ENCODE data around the gene SLCO1B1. TPM values are rescaled to one million over a fixed set of nuclear protein-coding genes. Genes with fewer than 3 reads are reported as not detected.

Gene SLCO1B1
- total RNA-seq, 2 experiments from 2014 or later: not detected

DNA sequence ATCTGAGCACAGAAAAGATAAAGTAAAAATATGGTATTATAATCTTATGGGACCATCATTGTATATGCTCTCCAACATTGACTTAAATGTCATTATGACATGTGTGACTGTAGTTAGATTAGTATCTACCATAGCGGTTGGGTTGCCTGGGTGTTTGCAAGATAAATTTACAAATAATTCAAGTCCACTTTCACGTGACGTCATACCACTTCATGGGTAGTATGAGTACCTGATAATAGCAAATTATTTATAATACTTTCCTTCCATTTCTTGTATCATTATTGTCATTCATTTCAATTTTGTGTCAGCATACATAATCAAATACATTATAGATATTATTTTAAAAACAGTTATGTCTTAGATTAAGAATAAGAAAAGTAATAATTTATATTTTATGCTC lies 20.2 kb downstream of the SLCO1B1 start:
- Histone ChIP-seq H3K4me2 (ENCODE audit: low read length) (no peak overlapping the region), H3K79me2 (ENCODE audit: insufficient read depth, low read depth, low read length) (no peaks in the 10 kb centered on the region), H3K9me3 (ENCODE audit: low read length) (no peaks in the 10 kb centered on the region), H2AFZ (ENCODE audit: low read length) (no peak overlapping the region), H3K4me3 (ENCODE audit: low read depth, low read length, poor library complexity, severe bottlenecking) (no peak overlapping the region), H3K27ac (ENCODE audit: low read depth, low read length, poor library complexity, severe bottlenecking) (no peak overlapping the region), H3K9me2 (ENCODE audit: insufficient read depth, low read length) (no peaks in the 10 kb centered on the region), H3K36me3 (ENCODE audit: insufficient read depth, low read length) (no peaks in the 10 kb centered on the region), H3K4me1 (ENCODE audit: insufficient read depth, low read length, poor library complexity, severe bottlenecking) (no peaks in the 10 kb centered on the region), H4K20me1 (ENCODE audit: insufficient read depth, low read length) (no peaks in the 10 kb centered on the region)
- intact Hi-C loops (cut with micrococcal nuclease; ENCODE audit: unreplicated experiment): no loop called here
- POLR2A ChIA-PET: no interaction called here
- CTCF ChIA-PET (ENCODE audit: unreplicated experiment): no interaction called here
- DNase-seq (ENCODE audit: low spot score): no peak
- TF ChIP-seq, protein P1, sequence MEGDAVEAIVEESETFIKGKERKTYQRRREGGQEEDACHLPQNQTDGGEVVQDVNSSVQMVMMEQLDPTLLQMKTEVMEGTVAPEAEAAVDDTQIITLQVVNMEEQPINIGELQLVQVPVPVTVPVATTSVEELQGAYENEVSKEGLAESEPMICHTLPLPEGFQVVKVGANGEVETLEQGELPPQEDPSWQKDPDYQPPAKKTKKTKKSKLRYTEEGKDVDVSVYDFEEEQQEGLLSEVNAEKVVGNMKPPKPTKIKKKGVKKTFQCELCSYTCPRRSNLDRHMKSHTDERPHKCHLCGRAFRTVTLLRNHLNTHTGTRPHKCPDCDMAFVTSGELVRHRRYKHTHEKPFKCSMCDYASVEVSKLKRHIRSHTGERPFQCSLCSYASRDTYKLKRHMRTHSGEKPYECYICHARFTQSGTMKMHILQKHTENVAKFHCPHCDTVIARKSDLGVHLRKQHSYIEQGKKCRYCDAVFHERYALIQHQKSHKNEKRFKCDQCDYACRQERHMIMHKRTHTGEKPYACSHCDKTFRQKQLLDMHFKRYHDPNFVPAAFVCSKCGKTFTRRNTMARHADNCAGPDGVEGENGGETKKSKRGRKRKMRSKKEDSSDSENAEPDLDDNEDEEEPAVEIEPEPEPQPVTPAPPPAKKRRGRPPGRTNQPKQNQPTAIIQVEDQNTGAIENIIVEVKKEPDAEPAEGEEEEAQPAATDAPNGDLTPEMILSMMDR (conservative IDR thresholded peaks at IDR 0.05; ENCODE audit: low read length): no peak
- no peak for TF ChIP-seq EZH2phosphoT487 (IDR thresholded peaks at IDR 0.05; ENCODE audit: borderline replicate concordance, low read depth, low read length)
- BruUV-seq (replicated peaks): no TSS peak

DNA sequence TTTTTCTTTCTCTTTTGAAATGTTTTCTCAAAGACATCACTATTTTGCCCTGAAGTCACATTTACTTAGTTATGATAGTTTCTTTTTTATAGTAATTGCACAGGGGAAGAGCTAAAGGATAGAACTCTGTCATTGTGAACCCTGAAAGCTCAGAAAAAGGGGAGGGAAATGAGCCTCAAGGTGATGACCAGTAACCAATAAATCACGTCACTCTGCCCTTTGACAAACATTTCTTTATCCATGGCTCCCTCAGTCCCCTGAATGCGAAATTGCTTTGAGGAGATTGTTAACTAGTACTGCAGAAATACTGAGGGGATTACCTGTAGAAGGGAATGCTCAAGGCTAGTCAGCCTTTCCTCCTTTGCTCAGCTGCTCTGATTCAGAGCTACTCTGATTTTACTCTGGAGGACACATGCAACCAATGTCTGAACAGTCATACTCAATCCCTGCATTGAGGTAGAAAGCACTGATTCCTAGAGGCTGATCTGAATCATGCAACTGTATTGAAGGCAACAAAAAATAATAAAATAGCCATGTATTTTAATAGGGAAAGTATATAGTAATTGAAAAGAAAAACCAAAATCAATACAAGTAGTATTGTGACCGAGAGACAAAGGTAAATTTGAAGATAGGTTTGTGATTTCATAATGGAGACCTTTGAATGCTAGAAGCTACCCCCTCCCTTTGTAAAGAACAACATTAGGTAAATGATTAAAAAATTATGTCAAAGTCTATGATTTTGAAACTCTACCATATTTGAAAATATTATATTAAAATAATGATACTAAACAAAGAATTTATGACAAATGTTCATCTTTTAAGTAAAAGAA lies 24.7 kb downstream of the SLCO1B1 start:
- POLR2A ChIA-PET: interaction anchor here (0.7 kb wide), 1 partner anchor 1803 kb away, joined by 3 read pairs; no protein-coding TSS in a partner anchor
- BruUV-seq (replicated peaks): no TSS peak
- Histone ChIP-seq H4K20me1 (ENCODE audit: insufficient read depth, low read length) (no peaks in the 10 kb centered on the region), H3K36me3 (ENCODE audit: insufficient read depth, low read length) (no peaks in the 10 kb centered on the region), H3K27ac (ENCODE audit: low read depth, low read length, poor library complexity, severe bottlenecking) (no peak overlapping the region), H2AFZ (ENCODE audit: low read length) (no peak overlapping the region), H3K4me1 (ENCODE audit: insufficient read depth, low read length, poor library complexity, severe bottlenecking) (no peaks in the 10 kb centered on the region), H3K9me3 (ENCODE audit: low read length) (no peaks in the 10 kb centered on the region), H3K79me2 (ENCODE audit: insufficient read depth, low read depth, low read length) (no peaks in the 10 kb centered on the region), H3K4me2 (ENCODE audit: low read length) (no peak overlapping the region), H3K4me3 (ENCODE audit: low read depth, low read length, poor library complexity, severe bottlenecking) (no peak overlapping the region), H3K9me2 (ENCODE audit: insufficient read depth, low read length) (no peaks in the 10 kb centered on the region)
- intact Hi-C loops (cut with micrococcal nuclease; ENCODE audit: unreplicated experiment): no loop called here
- no peak for TF ChIP-seq EZH2phosphoT487 (IDR thresholded peaks at IDR 0.05; ENCODE audit: borderline replicate concordance, low read depth, low read length)
- TF ChIP-seq, protein P1 (conservative IDR thresholded peaks at IDR 0.05; ENCODE audit: low read length): no peak
- CTCF ChIA-PET (ENCODE audit: unreplicated experiment): no interaction called here
- no peak for DNase-seq (ENCODE audit: low spot score)

GRCh38 chr12:21165048-21165447 lies 34.1 kb downstream of the SLCO1B1 start:
- TF ChIP-seq, protein P1 (conservative IDR thresholded peaks at IDR 0.05; ENCODE audit: low read length): no peak
- no peak for TF ChIP-seq EZH2phosphoT487 (IDR thresholded peaks at IDR 0.05; ENCODE audit: borderline replicate concordance, low read depth, low read length)
- no peaks in the 10 kb centered on the region for H3K9me3 ChIP-seq (ENCODE audit: low read length)
- no peaks in the 10 kb centered on the region for H3K79me2 ChIP-seq (ENCODE audit: insufficient read depth, low read depth, low read length)
- ChIA-PET POLR2A (no interaction called here), CTCF (ENCODE audit: unreplicated experiment) (no interaction called here)
- H3K4me1 ChIP-seq (ENCODE audit: insufficient read depth, low read length, poor library complexity, severe bottlenecking): no peaks in the 10 kb centered on the region
- no TSS peak for BruUV-seq (replicated peaks)
- intact Hi-C loops (cut with micrococcal nuclease; ENCODE audit: unreplicated experiment): no loop called here
- H3K27ac ChIP-seq (ENCODE audit: low read depth, low read length, poor library complexity, severe bottlenecking): no peak overlapping the region
- no peaks in the 10 kb centered on the region for H3K9me2 ChIP-seq (ENCODE audit: insufficient read depth, low read length)
- no peaks in the 10 kb centered on the region for H4K20me1 ChIP-seq (ENCODE audit: insufficient read depth, low read length)
- no peak for DNase-seq (ENCODE audit: low spot score)
- no peak overlapping the region for H3K4me3 ChIP-seq (ENCODE audit: low read depth, low read length, poor library complexity, severe bottlenecking)
- H3K4me2 ChIP-seq (ENCODE audit: low read length): no peak overlapping the region
- no peak overlapping the region for H2AFZ ChIP-seq (ENCODE audit: low read length)
- H3K36me3 ChIP-seq (ENCODE audit: insufficient read depth, low read length): no peaks in the 10 kb centered on the region
